Placental pericyte (primary cell): ENCODE measurements around the gene TTC33. TPM values are rescaled to one million over a fixed set of nuclear protein-coding genes. Genes with fewer than 3 reads are reported as not detected.

Source experiments
- small RNA-seq: library from RNA; depleted of rRNA; stranded (forward); fragments of <200 nt; gene quantifications from one replicate; pipeline ENCODE3, GENCODE V24; 2012; ENCODE audit warnings: low replicate concordance
- total RNA-seq: library from RNA; depleted of rRNA; stranded (reverse); fragments of >200 nt; gene quantifications from 2 replicates; pipeline ENCODE4 v1.2.3, GENCODE V29; 2012

TTC33 gene
- total RNA-seq = 10.7 and 11.5 TPM in 2 replicates

GRCh38 chr5:40755407-40756365, at the start of gene TTC33:
TSS of gene TTC33 (minus strand) at chr5:40755961. CDS start at chr5:40747018, 8,943 bp downstream.

GRCh38 chr5:40798012-40798800, 42.4 kb upstream of the TTC33 start, which contains the start of gene PRKAA1:
TSS of gene PRKAA1 (minus strand) at chr5:40798374. CDS start at chr5:40798189, 185 bp downstream.

GRCh38 chr5:40679913-40680681, 75.7 kb downstream of the TTC33 start, which contains the start of gene PTGER4:
TSS of gene PTGER4 (plus strand) at chr5:40679915. CDS start at chr5:40680994, 1,079 bp downstream.

Small RNA genes lying within 50 kb of the gene (small RNA-seq; reads per million reads assigned to genes)
- gene RF00092 (not detected), gene RF00191 (not detected)

Other genes starting within 250 kb of the TTC33 start
- gene PTGER4, start 76.0 kb downstream of the TTC33 start, total RNA-seq = 2.2 and 13.0 TPM in 2 replicates
- 69.8 and 136 TPM in 2 replicates for gene PRKAA1, start 42.4 kb upstream of the TTC33 start, total RNA-seq
- 248 and 501 TPM in 2 replicates for gene RPL37, start 79.3 kb upstream of the TTC33 start, total RNA-seq
- 6.6 and 11.6 TPM in 2 replicates for gene CARD6, start 85.4 kb upstream of the TTC33 start, total RNA-seq
- gene C7, start 153.5 kb upstream of the TTC33 start, total RNA-seq = not detected in 2 replicates